Small intestine (tissue), 7 donors: ENCODE results near the gene FBRSL1. TPM values are rescaled to one million over a fixed set of nuclear protein-coding genes. Genes with fewer than 3 reads are reported as not detected.

Experiments
- DNase-seq, 2 donors: peaks; one replicate each; pipeline versions ENCODE4 v3.0.0 to v3.0.0-alpha.2; 2013
- FAIRE-seq: peaks from 2 replicates; lab custom pipeline; 2012; peaks lifted over from hg19 to GRCh38; lab: Jason Lieb, UNC
- H3K27ac ChIP-seq, 3 donors: one replicate each; pipeline ENCODE4 v1.5.1; 2013; ENCODE audit warnings: low read length in 2 of 3, mild to moderate bottlenecking in 2 of 3, control low read depth in 1 of 3, inconsistent platforms in 1 of 3, low read depth in 1 of 3, moderate library complexity in 1 of 3
- H3K27me3 ChIP-seq, 3 donors: one replicate each; pipeline ENCODE4 v1.6.1; 2013; ENCODE audit warnings: low read length in 3 of 3, inconsistent platforms in 1 of 3; ENCODE audit not compliant: control insufficient read depth in 3 of 3, insufficient read depth in 3 of 3
- H3K36me3 ChIP-seq, 3 donors: one replicate each; pipeline ENCODE4 v1.6.1; 2013; ENCODE audit warnings: low read length in 3 of 3, inconsistent platforms in 1 of 3, low read depth in 1 of 3, mild to moderate bottlenecking in 1 of 3, moderate library complexity in 1 of 3; ENCODE audit not compliant: control insufficient read depth in 3 of 3, insufficient read depth in 2 of 3
- H3K4me1 ChIP-seq, 3 donors: one replicate each; pipeline ENCODE4 v1.6.1; 2013; ENCODE audit warnings: low read length in 2 of 3, inconsistent platforms in 1 of 3, low read depth in 1 of 3, mild to moderate bottlenecking in 1 of 3, moderate library complexity in 1 of 3; ENCODE audit not compliant: control insufficient read depth in 3 of 3, insufficient read depth in 2 of 3
- H3K4me3 ChIP-seq, 3 donors: one replicate each; pipeline ENCODE4 v1.5.1; 2013; ENCODE audit warnings: low read length in 3 of 3, control low read depth in 1 of 3, inconsistent platforms in 1 of 3, low read depth in 1 of 3, mild to moderate bottlenecking in 1 of 3, moderate library complexity in 1 of 3
- H3K9me3 ChIP-seq, 2 donors: one replicate each; pipeline ENCODE4 v1.6.1; 2013; ENCODE audit warnings: low read depth in 1 of 2, low read length in 1 of 2; ENCODE audit not compliant: control insufficient read depth in 2 of 2, insufficient read depth in 1 of 2
- WGBS, 3 donors: extraction: QIAGEN DNeasy Blood & Tissue Kit; methylation state at CpG; one replicate each; pipeline ENCODE4 v1.1.7; 2013; 5-methylcytosine and 5-hydroxymethylcytosine counted together
- polyA plus RNA-seq, 4 donors: library from polyadenylated mRNA; stranded (reverse) in 3 of 4; unstranded in 1 of 4; fragments of 200-250 nt in 3 of 4; fragments of 120-200 nt in 1 of 4; gene quantifications; one replicate each; pipeline versions ENCODE4 v1.2.1 to v1.2.3, GENCODE V29; 2013
- donor health status: healthy with polysubstance abuse.
- donor health status: control.
- donor health status: control.
- donor health status: Bipolar disorder and iron deficiency.
- donor health status: healthy.

The FBRSL1 gene
- polyA plus RNA-seq, 4 donors, result 24.3 to 59.5 (median 32.5) TPM

GRCh38 chr12:132559652-132560363 is 69.9 kb downstream of the FBRSL1 start:
- no peak for FAIRE-seq
- DNase-seq, result peak; percentile 55 to 83
- H3K4me1 ChIP-seq, result peaks cover 0 to 15% (median 2%) of the 10 kb centered on the region in 3 donors
- WGBS, 3 donors, result 0 to 2% (median 1%) methylated on average over 47 to 98 of the region's 98 CpGs
- H3K27me3 ChIP-seq, result no peaks in the 10 kb centered on the region
- H3K27ac ChIP-seq, result no peak overlapping the region
- H3K4me3 ChIP-seq, result peak overlapping the region; percentile 54 to 74 (median 58)
- H3K9me3 ChIP-seq, result no peaks in the 10 kb centered on the region
- peaks cover 0 to 27% (median 2%) of the 10 kb centered on the region in 3 donors for H3K36me3 ChIP-seq

GRCh38 chr12:132560364-132560613 is 70.3 kb downstream of the FBRSL1 start:
- no peaks in the 10 kb centered on the region for H3K27me3 ChIP-seq
- WGBS, 3 donors, result 0 to 1% (median 0%) methylated on average over 19 to 36 of the region's 36 CpGs
- FAIRE-seq (no peak), DNase-seq (peak; percentile 38 to 67)
- H3K36me3 ChIP-seq, result peaks cover 0 to 29% (median 2%) of the 10 kb centered on the region in 3 donors
- H3K4me1 ChIP-seq, result peaks cover 0 to 15% (median 2%) of the 10 kb centered on the region in 3 donors
- no peaks in the 10 kb centered on the region for H3K9me3 ChIP-seq
- H3K4me3 ChIP-seq, result peak overlapping the region; percentile 54 to 74 (median 58)
- no peak overlapping the region for H3K27ac ChIP-seq

- Histone ChIP-seq H3K27ac (peak overlapping the region in 2 of 3 donors; percentile 36 to 46), H3K4me1 (peaks cover 0 to 15% (median 2%) of the 10 kb centered on the region in 3 donors), H3K36me3 (peaks cover 0 to 30% (median 0%) of the 10 kb centered on the region in 3 donors), H3K27me3 (no peaks in the 10 kb centered on the region), H3K4me3 (peak overlapping the region; percentile 54 to 74 (median 58)), H3K9me3 (no peaks in the 10 kb centered on the region)
- WGBS, 3 donors, result 1 to 3% (median 2%) methylated on average over 44 to 49 of the region's 49 CpGs
- FAIRE-seq, result no peak
- DNase-seq, result peak; percentile 51 to 85
These were observed 70.9 kb downstream of the FBRSL1 start for GRCh38 chr12:132560614-132561426.

Other genes with a start within 250 kb of the FBRSL1 start
- gene GALNT9, start 160.6 kb upstream of the FBRSL1 start, polyA plus RNA-seq, result 1 to 10 TPM in 1 of 4 donors, under 1 TPM in 1, not detected in 2; 0.79 to 2.6 TPM
- under 1 TPM in 2 of 4 donors, not detected in 2; 0.21 to 0.85 TPM for gene LRCOL1, start 120.4 kb downstream of the FBRSL1 start, polyA plus RNA-seq
- gene P2RX2, start 128.6 kb downstream of the FBRSL1 start, polyA plus RNA-seq, result 10 to 100 TPM in 1 of 4 donors, 1 to 10 TPM in 1, not detected in 2; 1.9 to 17.7 TPM
- gene POLE, start 197.2 kb downstream of the FBRSL1 start, polyA plus RNA-seq, result 10 to 100 TPM; 23.6 to 58.6 (median 34.0) TPM
- 100 to 1,000 TPM in 2 of 4 donors, 10 to 100 TPM in 2; 47.2 to 121 (median 80.8) TPM for gene PXMP2, start 197.4 kb downstream of the FBRSL1 start, polyA plus RNA-seq
- gene PGAM5, start 220.7 kb downstream of the FBRSL1 start, polyA plus RNA-seq, result 10 to 100 TPM in 3 of 4 donors, 1 to 10 TPM in 1; 9.5 to 35.5 (median 15.8) TPM